Skeletal muscle tissue (tissue), 4 donors: ENCODE results near the gene GLRX3. TPM values are rescaled to one million over a fixed set of nuclear protein-coding genes. Genes with fewer than 3 reads are reported as not detected.
"Not testable (repeated sequence)": the region's sequence is repeated elsewhere in the genome, so short reads cannot be mapped to it uniquely, and the experiment has no call there.

Experiments
- H3K27ac ChIP-seq: one replicate; pipeline ENCODE4 v1.7.0; 2013; ENCODE audit warnings: mild to moderate bottlenecking, low read depth, low read length, inconsistent platforms
- H3K27me3 ChIP-seq, 3 donors: one replicate each; pipeline ENCODE4 v1.7.0; 2013; ENCODE audit warnings: low read length in 3 of 3; ENCODE audit not compliant: control insufficient read depth in 3 of 3, insufficient read depth in 3 of 3
- H3K36me3 ChIP-seq, 3 donors: one replicate each; pipeline ENCODE4 v1.7.0; 2013; ENCODE audit warnings: low read length in 3 of 3; ENCODE audit not compliant: control insufficient read depth in 3 of 3, insufficient read depth in 3 of 3
- H3K4me1 ChIP-seq, 3 donors: one replicate each; pipeline ENCODE4 v1.7.0; 2013; ENCODE audit warnings: low read length in 3 of 3, mild to moderate bottlenecking in 3 of 3; ENCODE audit not compliant: control insufficient read depth in 3 of 3, insufficient read depth in 3 of 3
- H3K4me3 ChIP-seq, 3 donors: one replicate each; pipeline ENCODE4 v1.7.0; 2013; ENCODE audit warnings: low read length in 3 of 3
- H3K9ac ChIP-seq, 3 donors: one replicate each; pipeline ENCODE4 v1.7.0; 2013; ENCODE audit warnings: low read length in 3 of 3, mild to moderate bottlenecking in 3 of 3, moderate library complexity in 2 of 3, low read depth in 1 of 3
- H3K9me3 ChIP-seq, 3 donors: one replicate each; pipeline ENCODE4 v1.7.0; 2013; ENCODE audit warnings: low read length in 3 of 3; ENCODE audit not compliant: control insufficient read depth in 3 of 3
- total RNA-seq: library from RNA; depleted of rRNA; stranded (reverse); fragments of >200 nt; gene quantifications from one replicate; pipeline ENCODE4 v1.2.3, GENCODE V29; 2014
- donor health status: Osteomylitis.

GLRX3 gene
- total RNA-seq, 1 donor from 2014 or later, result 49.1 TPM

DNA sequence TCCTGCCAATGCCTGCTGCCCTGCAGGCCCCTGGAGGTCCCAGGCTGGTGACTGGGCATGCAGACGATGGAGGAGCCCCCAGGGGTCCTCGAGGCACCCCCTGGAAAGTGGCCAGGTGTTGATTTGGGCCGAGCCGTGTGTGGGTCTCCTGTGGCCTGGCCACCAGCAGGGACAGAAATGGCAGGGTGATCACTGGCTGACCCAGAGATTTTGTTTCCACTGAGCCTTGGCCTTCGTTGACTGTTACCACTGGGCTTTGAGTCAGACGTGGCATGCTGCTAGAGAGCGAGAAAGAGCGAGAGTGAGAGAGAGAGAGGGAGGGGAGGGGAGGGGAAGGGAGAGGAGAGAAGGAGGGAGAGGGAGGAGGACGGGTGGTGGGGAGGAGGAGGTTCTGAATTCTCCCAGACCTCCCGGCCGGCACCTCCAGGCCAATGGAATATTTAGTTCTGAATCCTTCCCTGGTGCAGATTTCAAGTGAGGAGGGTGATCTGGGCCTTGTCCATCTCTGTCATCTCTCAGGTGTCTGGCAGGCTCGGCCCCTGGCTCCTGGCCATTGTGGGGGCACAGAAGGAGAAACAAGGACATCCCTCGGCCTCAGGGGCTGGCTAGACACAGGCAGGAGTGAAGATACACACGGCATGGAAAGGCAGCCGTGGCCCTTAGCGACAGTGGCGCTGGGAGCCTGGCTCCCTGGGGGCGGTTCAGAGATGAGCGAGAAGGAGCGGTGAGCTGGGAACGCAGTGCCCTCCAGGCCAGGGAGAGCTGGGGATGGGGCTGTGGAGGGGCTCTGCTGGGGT is 58.2 kb downstream of the GLRX3 start:
- no peaks in the 10 kb centered on the region for H3K9me3 ChIP-seq

DNA sequence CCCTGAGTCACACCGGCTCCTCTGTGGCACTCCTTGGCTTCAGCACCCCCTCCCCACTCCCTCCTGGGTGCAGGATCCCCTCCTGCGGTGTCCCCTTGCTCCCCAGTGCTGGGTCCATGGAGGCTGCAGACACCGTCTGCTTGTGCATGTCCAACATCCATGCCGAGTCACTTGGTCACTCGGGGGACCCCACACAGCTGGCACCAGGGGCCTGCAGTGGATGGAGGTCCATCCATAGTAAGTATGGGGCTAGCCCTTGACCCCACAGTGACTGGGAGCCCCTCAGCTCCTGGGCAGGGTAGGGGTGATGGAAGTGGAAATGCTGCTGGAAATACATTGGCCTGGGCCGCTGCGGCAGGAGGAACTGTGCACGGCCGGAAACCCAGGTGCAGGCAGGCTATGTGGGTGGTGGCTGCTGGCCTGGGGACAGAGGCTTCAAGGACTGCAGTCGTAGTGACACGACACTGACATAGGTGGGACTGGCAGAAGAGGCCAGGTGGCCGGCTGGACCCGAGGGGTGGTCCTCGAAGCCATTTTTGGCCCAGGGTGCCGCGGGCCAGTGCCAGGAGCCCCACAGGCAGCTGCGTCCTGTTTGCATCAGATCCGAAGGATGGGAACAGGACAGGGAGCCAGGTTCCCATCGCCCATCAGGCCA is 58.9 kb downstream of the GLRX3 start:
- H3K4me3 ChIP-seq, result no peak overlapping the region
- H3K27ac ChIP-seq, result no peak overlapping the region
- no peaks in the 10 kb centered on the region for H3K36me3 ChIP-seq
- H3K9ac ChIP-seq, result no peak overlapping the region
- H3K4me1 ChIP-seq, result peaks cover 0 to 8% (median 7%) of the 10 kb centered on the region in 3 donors
- peaks cover 0 to 5% (median 0%) of the 10 kb centered on the region in 3 donors for H3K27me3 ChIP-seq
- no peaks in the 10 kb centered on the region for H3K9me3 ChIP-seq

More for the DNA sequence above, 58.2 kb downstream of the GLRX3 start:
- no peak overlapping the region for H3K27ac ChIP-seq
- no peaks in the 10 kb centered on the region for H3K36me3 ChIP-seq
- no peak overlapping the region for H3K4me3 ChIP-seq
- peaks cover 0 to 5% (median 0%) of the 10 kb centered on the region in 3 donors for H3K27me3 ChIP-seq
- no peak overlapping the region for H3K9ac ChIP-seq
- H3K4me1 ChIP-seq, result peaks cover 0 to 8% (median 7%) of the 10 kb centered on the region in 3 donors

DNA sequence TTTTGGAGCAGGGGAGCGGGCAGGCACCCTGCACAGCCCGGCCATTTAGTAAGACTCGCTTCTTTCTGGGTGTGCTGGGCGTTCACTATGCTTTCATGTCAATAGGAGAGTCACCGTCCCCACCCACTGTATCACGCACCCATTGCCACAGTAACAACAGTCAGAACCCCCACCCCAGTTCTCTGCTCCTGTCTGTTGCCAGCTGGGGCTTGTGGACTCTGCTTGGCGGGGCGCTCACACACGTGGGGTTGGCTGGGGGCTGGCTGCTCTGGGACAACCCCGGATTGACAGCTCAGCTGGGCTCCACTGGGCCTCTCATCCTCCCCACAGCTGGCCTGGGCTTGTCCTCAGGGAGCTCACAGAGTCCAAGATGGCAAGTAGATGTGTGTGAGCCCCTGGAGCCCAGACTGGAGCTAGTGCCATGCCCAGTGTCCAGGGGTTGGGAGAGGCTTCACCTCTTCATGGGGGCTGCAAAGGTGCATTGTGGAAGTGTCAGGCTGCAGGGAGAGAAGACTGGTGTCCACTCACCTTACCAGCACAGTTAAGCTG is 59.6 kb downstream of the GLRX3 start:
- no peaks in the 10 kb centered on the region for H3K9me3 ChIP-seq
- H3K27me3 ChIP-seq, result peaks cover 0 to 5% (median 0%) of the 10 kb centered on the region in 3 donors
- peaks cover 0 to 1% (median under 1%) of the 10 kb centered on the region in 3 donors for H3K4me1 ChIP-seq
- H3K36me3 ChIP-seq, result no peaks in the 10 kb centered on the region
- H3K4me3 ChIP-seq, result no peak overlapping the region
- H3K9ac ChIP-seq, result no peak overlapping the region
- no peak overlapping the region for H3K27ac ChIP-seq

DNA sequence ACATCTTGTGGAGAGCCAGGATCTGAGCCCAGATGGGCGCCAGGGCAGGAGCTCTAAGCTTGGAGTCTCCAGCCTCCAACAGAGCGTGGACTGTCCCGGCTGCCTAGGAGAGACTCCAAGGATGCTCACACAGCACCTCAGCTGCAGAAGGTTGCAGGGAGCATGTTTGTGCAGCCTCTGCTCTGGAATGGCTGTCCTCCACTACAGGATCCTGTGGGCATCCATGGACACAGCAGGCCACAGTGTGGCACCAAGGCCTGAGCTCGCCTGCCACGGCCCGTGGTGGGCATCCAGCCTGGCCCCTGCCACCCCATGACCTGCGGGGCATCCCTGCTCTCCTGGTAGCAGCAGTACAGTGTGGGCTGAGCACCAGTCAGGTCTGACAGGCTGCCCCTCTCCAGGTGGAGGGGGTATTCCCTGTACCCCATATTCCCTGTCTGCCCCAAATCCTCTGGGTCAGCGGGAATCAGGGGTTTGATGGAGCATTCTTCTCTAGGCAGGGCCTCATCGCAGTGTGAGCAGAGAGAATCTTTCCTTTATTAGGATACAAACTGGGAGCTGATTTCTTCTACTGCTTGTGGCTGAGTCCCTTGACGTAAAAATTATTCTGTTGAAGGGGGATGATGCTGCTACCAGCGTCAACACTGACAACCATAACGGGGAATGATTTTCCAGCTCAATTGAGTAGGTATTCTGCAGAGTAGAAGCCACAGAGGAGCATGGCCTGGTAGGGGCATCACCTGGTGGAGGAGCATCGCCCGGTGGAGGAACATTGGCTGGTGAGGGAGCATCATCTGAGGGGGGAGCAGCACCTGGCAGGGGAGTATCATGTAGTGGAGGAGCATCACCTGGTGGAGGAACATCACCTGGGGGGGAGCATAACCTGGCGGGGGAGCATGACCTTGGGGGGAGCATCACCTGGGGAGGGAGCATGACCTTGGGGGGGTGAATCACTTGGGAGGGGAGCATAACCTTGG is 60.6 kb downstream of the GLRX3 start:
- H3K4me1 ChIP-seq, result no peaks in the 10 kb centered on the region
- H3K27ac ChIP-seq, result no peak overlapping the region
- no peak overlapping the region for H3K4me3 ChIP-seq
- no peaks in the 10 kb centered on the region for H3K27me3 ChIP-seq
- no peaks in the 10 kb centered on the region for H3K36me3 ChIP-seq
- H3K9ac ChIP-seq, result no peak overlapping the region
- no peaks in the 10 kb centered on the region for H3K9me3 ChIP-seq

DNA sequence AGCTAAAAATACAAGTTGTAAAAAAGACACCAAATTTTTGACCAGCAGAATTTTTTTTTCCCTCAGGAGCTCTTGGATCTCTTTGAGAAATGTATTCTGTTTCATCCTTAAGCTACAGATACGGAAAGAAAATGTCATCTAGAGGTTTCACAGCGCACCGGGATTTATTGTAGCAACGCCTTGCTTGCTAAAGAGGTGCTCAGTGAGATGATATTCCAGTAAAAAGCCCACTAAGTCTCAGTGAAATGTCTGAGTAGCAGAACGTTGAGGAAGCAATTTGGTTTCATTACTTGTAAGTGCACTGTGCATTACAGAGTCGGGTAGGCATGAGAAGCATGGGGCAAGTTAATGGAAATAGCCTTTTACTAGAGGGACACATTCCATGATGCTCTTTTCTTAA is 62.5 kb downstream of the GLRX3 start:
- Histone ChIP-seq H3K4me1 (no peaks in the 10 kb centered on the region), H3K4me3 (no peak overlapping the region), H3K27me3 (no peaks in the 10 kb centered on the region), H3K27ac (no peak overlapping the region), H3K36me3 (no peaks in the 10 kb centered on the region), H3K9me3 (no peaks in the 10 kb centered on the region), H3K9ac (no peak overlapping the region)

DNA sequence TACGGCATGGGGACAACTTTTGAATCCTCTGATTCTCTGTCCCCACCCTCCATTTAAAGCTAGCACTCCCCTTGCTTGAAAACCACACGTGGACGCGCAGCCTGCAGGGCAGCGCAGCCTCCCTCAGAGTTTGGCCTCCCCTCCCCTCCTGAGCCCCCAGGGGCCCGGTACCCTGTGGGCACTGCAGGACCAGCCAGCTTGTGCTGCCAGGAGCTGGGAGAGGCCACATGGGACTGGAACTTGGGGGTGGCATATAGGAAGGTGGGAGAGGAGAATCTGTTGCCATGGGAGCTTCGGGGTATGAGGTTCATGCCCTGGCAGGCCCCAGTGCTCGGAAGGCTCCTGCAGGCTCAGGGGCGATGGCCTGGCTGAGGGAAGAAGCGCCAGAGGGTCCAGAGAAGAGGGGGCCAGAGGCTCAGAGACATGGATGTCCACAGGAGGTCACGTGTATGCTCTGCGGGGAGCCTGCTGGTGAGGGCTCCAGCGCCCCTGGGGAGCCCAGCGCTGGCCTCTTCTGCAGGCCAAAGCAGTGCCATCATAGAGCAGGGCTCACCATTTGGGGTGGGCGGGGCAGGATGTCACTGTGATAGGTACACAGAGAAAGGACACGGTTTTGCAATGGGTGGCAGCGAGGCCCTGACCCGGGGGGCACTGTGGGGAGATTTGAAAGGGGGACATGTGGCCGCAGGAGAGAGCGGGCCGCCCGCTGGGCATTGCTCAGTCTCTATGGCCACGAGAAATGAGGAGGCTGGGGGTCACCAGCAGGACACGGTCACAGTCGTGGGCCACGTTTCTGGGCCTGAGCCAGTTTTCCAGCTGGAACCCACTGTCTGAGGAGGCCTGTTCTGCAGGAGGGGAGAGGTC is 64.2 kb downstream of the GLRX3 start:
- Histone ChIP-seq H3K9me3 (no peaks in the 10 kb centered on the region), H3K4me1 (no peaks in the 10 kb centered on the region), H3K27me3 (peaks cover 0 to 4% (median 0%) of the 10 kb centered on the region in 3 donors), H3K36me3 (no peaks in the 10 kb centered on the region), H3K27ac (no peak overlapping the region), H3K4me3 (no peak overlapping the region), H3K9ac (no peak overlapping the region)

DNA sequence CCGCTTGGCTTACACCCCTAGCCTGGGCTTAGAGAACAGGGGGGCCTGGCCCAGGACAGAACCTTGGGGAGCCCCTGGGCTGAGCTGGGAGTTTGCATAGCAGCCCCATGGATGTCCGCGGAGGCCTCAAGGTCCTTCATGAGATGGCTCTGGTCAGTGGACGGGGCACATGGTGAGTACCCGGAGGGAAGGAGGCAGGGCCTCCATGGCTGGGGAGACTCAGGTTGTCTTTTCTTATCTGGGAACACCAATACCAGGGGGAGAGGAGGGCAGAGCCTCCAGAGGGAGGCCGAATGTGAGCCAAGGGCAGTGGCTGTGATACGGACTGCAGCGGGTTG is 64.8 kb downstream of the GLRX3 start:
- H3K4me3 ChIP-seq, result no peak overlapping the region
- H3K36me3 ChIP-seq, result no peaks in the 10 kb centered on the region
- no peak overlapping the region for H3K9ac ChIP-seq
- no peaks in the 10 kb centered on the region for H3K9me3 ChIP-seq
- H3K27me3 ChIP-seq, result peaks cover 0 to 4% (median 0%) of the 10 kb centered on the region in 3 donors
- H3K27ac ChIP-seq, result no peak overlapping the region
- H3K4me1 ChIP-seq, result no peaks in the 10 kb centered on the region

DNA sequence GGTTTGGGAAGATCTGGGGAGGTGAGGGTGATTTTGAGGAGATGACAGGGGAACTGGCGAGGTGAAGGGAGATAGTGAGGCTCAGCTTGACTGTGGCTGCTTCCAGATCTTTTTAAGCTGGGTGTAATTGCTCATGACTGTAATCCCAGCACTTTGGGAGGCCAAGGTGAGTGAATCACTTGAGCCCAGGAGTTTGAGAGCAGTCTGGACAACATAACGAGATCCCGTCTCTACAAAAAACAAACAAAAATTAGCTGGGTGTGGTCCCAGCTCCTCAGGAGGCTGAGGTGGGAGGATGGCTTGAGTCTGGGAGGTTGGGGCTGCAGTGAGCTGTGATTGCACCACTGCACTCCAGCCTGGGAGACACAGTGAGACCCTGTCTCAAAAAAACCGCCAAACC is 66.0 kb downstream of the GLRX3 start:
- not testable (repeated sequence) for H3K27me3 ChIP-seq, H3K9ac ChIP-seq, H3K9me3 ChIP-seq, H3K36me3 ChIP-seq, H3K4me1 ChIP-seq, H3K27ac ChIP-seq, H3K4me3 ChIP-seq

DNA sequence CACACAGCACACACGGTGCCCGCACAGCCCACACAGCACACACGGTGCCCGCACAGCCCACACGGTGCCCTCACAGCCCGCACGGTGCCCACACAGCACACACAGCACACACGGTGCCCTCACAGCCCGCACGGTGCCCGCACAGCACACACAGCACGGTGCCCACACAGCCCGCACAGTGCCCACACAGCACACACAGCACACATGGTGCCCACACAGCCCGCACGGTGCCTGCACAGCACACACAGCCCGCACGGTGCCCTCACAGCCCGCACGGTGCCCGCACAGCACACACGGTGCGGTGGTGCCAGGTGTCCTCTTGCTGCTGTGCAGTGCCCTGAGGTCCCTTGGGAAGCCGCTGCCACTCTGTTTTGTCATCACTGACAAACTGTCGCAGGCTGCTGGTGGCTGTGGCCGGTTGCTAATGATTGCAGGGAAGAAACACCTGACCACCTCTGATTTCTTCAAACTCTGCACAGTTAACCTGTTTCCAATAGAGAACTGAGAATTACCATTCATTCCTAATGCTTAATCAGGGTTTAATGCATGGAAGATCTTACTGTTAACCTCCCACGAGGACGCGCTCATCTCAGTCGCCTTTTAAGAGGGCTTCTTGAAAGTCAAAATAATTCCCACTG is 66.9 kb downstream of the GLRX3 start:
- Histone ChIP-seq H3K36me3 (peaks cover 0 to 3% (median 0%) of the 10 kb centered on the region in 3 donors), H3K9me3 (no peaks in the 10 kb centered on the region), H3K4me1 (no peaks in the 10 kb centered on the region), H3K9ac (no peak overlapping the region), H3K27ac (no peak overlapping the region), H3K4me3 (no peak overlapping the region), H3K27me3 (peaks cover 0 to 4% (median 0%) of the 10 kb centered on the region in 3 donors)
